NCI-H1694 treated with DMSO at 0.1 percent for 48 hours (cell line): ENCODE data around the gene KLK4.

Source experiments
- DNase-seq: peaks from one replicate; lab custom pipeline; 2025; lab: John Stamatoyannopoulos, UW

Gene KLK4

GRCh38 chr19:50878851-50879250 is 32.3 kb downstream of the KLK4 start:
- no peak for DNase-seq

GRCh38 chr19:50877338-50877737 is 33.9 kb downstream of the KLK4 start:
- DNase-seq = no peak

GRCh38 chr19:50876456-50876855 is 34.7 kb downstream of the KLK4 start:
- DNase-seq = no peak

- no peak for DNase-seq
Observed at GRCh38 chr19:50875795-50876422, 35.3 kb downstream of the KLK4 start.

GRCh38 chr19:50874211-50874610 is 37.0 kb downstream of the KLK4 start:
- DNase-seq = no peak

GRCh38 chr19:50873056-50873455 is 38.1 kb downstream of the KLK4 start, which contains the start of gene KLK2:
Gene KLK2 (plus strand): TSS chr19:50873439. CDS start chr19:50873474, 35 bp downstream.
- DNase-seq = no peak

- DNase-seq = no peak
Observed at GRCh38 chr19:50870417-50871089, 40.6 kb downstream of the KLK4 start.

- DNase-seq = no peak
Observed at GRCh38 chr19:50869479-50869878, 41.7 kb downstream of the KLK4 start.

GRCh38 chr19:50861496-50862286 is 49.5 kb downstream of the KLK4 start:
- no peak for DNase-seq

GRCh38 chr19:50861010-50861409 is 50.2 kb downstream of the KLK4 start:
- DNase-seq = no peak

GRCh38 chr19:50859849-50860248 is 51.3 kb downstream of the KLK4 start:
- no peak for DNase-seq

GRCh38 chr19:50858886-50859285 is 52.3 kb downstream of the KLK4 start:
- DNase-seq = no peak

- no peak for DNase-seq
Observed at GRCh38 chr19:50857366-50857765, 53.8 kb downstream of the KLK4 start.
